CD14-positive monocyte (primary cell): Measurements from ENCODE around the gene IL1RAPL1. TPM values are rescaled to one million over a fixed set of nuclear protein-coding genes. Genes with fewer than 3 reads are reported as not detected.

ENCODE experiments used
- DNase-seq, 3 donors: peaks; one replicate each; pipeline ENCODE4 v3.0.0-alpha.2; 2011 to 2022
- H2AFZ ChIP-seq: 2 replicates; pipeline ENCODE4 v1.6.0; 2012; ENCODE audit warnings: mild to moderate bottlenecking, low read depth, low read length, inconsistent platforms; ENCODE audit not compliant: insufficient read depth, poor library complexity, severe bottlenecking
- H3K27ac ChIP-seq, 2 donors: 1 replicate in 1 of 2; 2 replicates in 1 of 2; pipeline ENCODE4 v1.5.1; 2012 to 2013; ENCODE audit warnings: low read length in 2 of 2, control low read depth in 1 of 2, inconsistent platforms in 1 of 2, low read depth in 1 of 2, mild to moderate bottlenecking in 1 of 2
- H3K27me3 ChIP-seq, 2 donors: one replicate each; pipeline versions ENCODE4 v1.6.0 to v1.6.1; 2011 to 2013; ENCODE audit warnings: low read length in 2 of 2; ENCODE audit not compliant: control insufficient read depth in 2 of 2, insufficient read depth in 2 of 2
- H3K36me3 ChIP-seq, 2 donors: replicated peaks in 1 of 2; 1 replicate in 1 of 2; 2 replicates in 1 of 2; pipeline versions ENCODE4 v1.5.1 to v1.6.1; 2012 to 2013; ENCODE audit warnings: low read length in 2 of 2, control low read depth in 1 of 2, inconsistent platforms in 1 of 2, mild to moderate bottlenecking in 1 of 2; ENCODE audit not compliant: insufficient read depth in 2 of 2, control insufficient read depth in 1 of 2
- H3K4me1 ChIP-seq, 2 donors: 1 replicate in 1 of 2; 2 replicates in 1 of 2; pipeline versions ENCODE4 v1.5.1 to v1.6.1; 2012 to 2013; ENCODE audit warnings: low read length in 2 of 2, control low read depth in 1 of 2, inconsistent platforms in 1 of 2, mild to moderate bottlenecking in 1 of 2, moderate library complexity in 1 of 2; ENCODE audit not compliant: insufficient read depth in 2 of 2, control insufficient read depth in 1 of 2
- H3K4me2 ChIP-seq: replicated peaks from 2 replicates; pipeline ENCODE3; 2012; ENCODE audit warnings: low read length, moderate library complexity, mild to moderate bottlenecking; ENCODE audit not compliant: poor library complexity, severe bottlenecking; ENCODE audit errors: extremely low read depth
- H3K4me3 ChIP-seq, 3 experiments: fragments of 200-600 bp in 1 of 3; sonication (generic) in 1 of 3; replicated peaks in 1 of 3; 1 replicate in 2 of 3; 2 replicates in 1 of 3; pipeline ENCODE4 v1.5.1; 2011 to 2013; ENCODE audit warnings: low read length in 3 of 3, mild to moderate bottlenecking in 3 of 3, control low read depth in 2 of 3, low read depth in 2 of 3, inconsistent platforms in 1 of 3, moderate library complexity in 1 of 3
- H3K79me2 ChIP-seq: 2 replicates; pipeline ENCODE4 v1.6.0; 2012; ENCODE audit warnings: mild to moderate bottlenecking, control low read depth, inconsistent platforms, low read length, moderate library complexity; ENCODE audit not compliant: insufficient read depth
- H3K9ac ChIP-seq: 2 replicates; pipeline ENCODE4 v1.6.0; 2017; ENCODE audit warnings: low read length, mild to moderate bottlenecking; ENCODE audit not compliant: insufficient read depth, poor library complexity, severe bottlenecking
- H3K9me3 ChIP-seq, 2 donors: replicated peaks in 1 of 2; 1 replicate in 1 of 2; 2 replicates in 1 of 2; pipeline versions ENCODE4 v1.5.1 to v1.6.1; 2012 to 2013; ENCODE audit warnings: low read length in 2 of 2, control low read depth in 1 of 2; ENCODE audit not compliant: control insufficient read depth in 1 of 2, insufficient read depth in 1 of 2
- H4K20me1 ChIP-seq: 2 replicates; pipeline ENCODE4 v1.6.0; 2012; ENCODE audit warnings: mild to moderate bottlenecking, low read length, control low read depth, moderate library complexity; ENCODE audit not compliant: insufficient read depth
- H3K27ac Mint-ChIP-seq, 7 donors: one replicate each; pipeline ENCODE4 v1.8.0; 2020; ENCODE audit warnings: mild to moderate bottlenecking in 7 of 7, mixed read lengths in 7 of 7, moderate library complexity in 6 of 7, inconsistent platforms in 2 of 7
- H3K27me3 Mint-ChIP-seq, 3 donors: one replicate each; pipeline ENCODE4 v1.8.0; 2021 to 2022; ENCODE audit warnings: low read depth in 3 of 3, mild to moderate bottlenecking in 3 of 3, mixed read lengths in 3 of 3, moderate library complexity in 3 of 3, inconsistent platforms in 1 of 3
- H3K36me3 Mint-ChIP-seq, 2 donors: one replicate each; pipeline ENCODE4 v1.8.0; 2020; ENCODE audit warnings: mixed read lengths in 2 of 2, inconsistent platforms in 1 of 2, mild to moderate bottlenecking in 1 of 2
- H3K4me1 Mint-ChIP-seq: one replicate; pipeline ENCODE4 v1.8.0; 2020; ENCODE audit warnings: mild to moderate bottlenecking, mixed read lengths
- H3K4me3 Mint-ChIP-seq, 2 donors: one replicate each; pipeline ENCODE4 v1.8.0; 2020; ENCODE audit warnings: mild to moderate bottlenecking in 2 of 2, mixed read lengths in 2 of 2, moderate library complexity in 1 of 2
- H3K9me3 Mint-ChIP-seq, 7 donors: one replicate each; pipeline ENCODE4 v1.8.0; 2020 to 2022; ENCODE audit warnings: mixed read lengths in 7 of 7, mild to moderate bottlenecking in 6 of 7, moderate library complexity in 6 of 7, inconsistent platforms in 2 of 7
- WGBS: methylation state at CpG from one replicate; pipeline ENCODE4 v1.1.5; 2013; ENCODE audit warnings: missing lambda C conversion rate; ENCODE audit not compliant: insufficient coverage; 5-methylcytosine and 5-hydroxymethylcytosine counted together
- intact Hi-C, 2 donors: fragments of 100-400 bp; cut with micrococcal nuclease; formaldehyde crosslinking; loops; one replicate each; pipeline versions ENCODE4 v1.15.0 to v1.15.1; 2023
- polyA plus RNA-seq, 3 donors: library from polyadenylated mRNA; depleted of rRNA in 1 of 3; unstranded in 2 of 3; stranded (reverse) in 1 of 3; fragments of 300-500 nt in 2 of 3; fragments of >200 nt in 1 of 3; fragmentation: Illumina TruSeq in 2 of 3; gene quantifications; 1 replicate in 2 of 3; 2 replicates in 1 of 3; pipeline ENCODE4 v1.2.3, GENCODE V29; 2012 to 2021
- TF ChIP-seq, protein P1 (sequence below): fragments of 200-600 bp; IDR thresholded peaks from one replicate; pipeline ENCODE4 v1.8.0; 2022; ENCODE audit warnings: antibody characterized with exemption, mild to moderate bottlenecking

The IL1RAPL1 gene
- polyA plus RNA-seq, 3 donors, result not detected

DNA sequence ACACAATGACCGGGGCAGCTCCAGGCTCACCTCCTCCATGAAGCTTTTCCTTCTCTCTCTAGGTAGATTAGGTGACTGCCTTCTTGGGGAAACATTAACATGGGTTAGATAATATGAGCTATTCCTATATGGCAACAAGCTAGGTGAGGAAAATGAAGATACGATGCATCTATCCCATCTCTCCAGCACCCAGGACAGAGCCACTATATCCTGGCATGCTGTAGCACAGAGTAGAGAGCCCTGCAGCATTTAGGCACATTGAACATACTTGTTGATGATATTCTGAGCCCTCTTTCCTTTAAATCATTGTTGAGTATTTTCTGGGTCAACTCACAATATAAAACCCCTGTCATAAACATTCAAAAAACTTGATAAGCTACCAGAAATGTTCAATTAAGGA is 1133.9 kb downstream of the IL1RAPL1 start:
- WGBS, result no CpG with 5 or more reads among the region's 2 CpGs
- no peaks in the 10 kb centered on the region for H3K36me3 ChIP-seq

DNA sequence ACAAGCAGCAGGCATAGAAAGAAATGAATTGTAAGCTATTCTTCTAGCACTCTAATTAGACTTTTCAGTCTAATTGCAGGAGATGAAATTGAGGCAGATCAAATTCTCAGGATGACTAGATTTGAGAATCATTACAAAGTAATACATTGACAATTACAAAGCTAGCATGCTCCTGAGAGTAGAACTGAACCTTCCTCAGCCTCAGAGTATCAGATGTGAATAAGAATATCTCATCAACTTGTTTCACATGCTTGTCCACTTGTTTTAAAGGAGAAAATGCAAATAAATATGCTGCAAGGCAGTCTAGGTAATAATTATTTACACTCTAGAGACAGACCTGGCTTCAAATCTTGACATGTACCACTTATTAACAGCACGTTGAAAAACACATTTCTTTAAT is 1137.1 kb downstream of the IL1RAPL1 start:
- no peaks in the 10 kb centered on the region for H3K9me3 ChIP-seq
- H3K4me2 ChIP-seq, result no peak overlapping the region
- intact Hi-C loops, result no loop called here
- Mint-ChIP-seq H3K4me3 (no peak overlapping the region), H3K27ac (no peak overlapping the region), H3K27me3 (peaks cover 0 to 3% (median 2%) of the 10 kb centered on the region in 3 donors), H3K9me3 (peaks cover 0 to 3% (median 0%) of the 10 kb centered on the region in 7 donors), H3K4me1 (no peaks in the 10 kb centered on the region), H3K36me3 (no peaks in the 10 kb centered on the region)
- no peaks in the 10 kb centered on the region for H3K79me2 ChIP-seq
- no peaks in the 10 kb centered on the region for H3K4me1 ChIP-seq
- no peaks in the 10 kb centered on the region for H3K27me3 ChIP-seq
- no peak overlapping the region for H3K9ac ChIP-seq
- no peaks in the 10 kb centered on the region for H3K36me3 ChIP-seq
- H3K4me3 ChIP-seq, result no peak overlapping the region
- H2AFZ ChIP-seq, result no peak overlapping the region
- H4K20me1 ChIP-seq, result no peaks in the 10 kb centered on the region
- H3K27ac ChIP-seq, result no peak overlapping the region
- no peak for DNase-seq
- TF ChIP-seq, protein P1, sequence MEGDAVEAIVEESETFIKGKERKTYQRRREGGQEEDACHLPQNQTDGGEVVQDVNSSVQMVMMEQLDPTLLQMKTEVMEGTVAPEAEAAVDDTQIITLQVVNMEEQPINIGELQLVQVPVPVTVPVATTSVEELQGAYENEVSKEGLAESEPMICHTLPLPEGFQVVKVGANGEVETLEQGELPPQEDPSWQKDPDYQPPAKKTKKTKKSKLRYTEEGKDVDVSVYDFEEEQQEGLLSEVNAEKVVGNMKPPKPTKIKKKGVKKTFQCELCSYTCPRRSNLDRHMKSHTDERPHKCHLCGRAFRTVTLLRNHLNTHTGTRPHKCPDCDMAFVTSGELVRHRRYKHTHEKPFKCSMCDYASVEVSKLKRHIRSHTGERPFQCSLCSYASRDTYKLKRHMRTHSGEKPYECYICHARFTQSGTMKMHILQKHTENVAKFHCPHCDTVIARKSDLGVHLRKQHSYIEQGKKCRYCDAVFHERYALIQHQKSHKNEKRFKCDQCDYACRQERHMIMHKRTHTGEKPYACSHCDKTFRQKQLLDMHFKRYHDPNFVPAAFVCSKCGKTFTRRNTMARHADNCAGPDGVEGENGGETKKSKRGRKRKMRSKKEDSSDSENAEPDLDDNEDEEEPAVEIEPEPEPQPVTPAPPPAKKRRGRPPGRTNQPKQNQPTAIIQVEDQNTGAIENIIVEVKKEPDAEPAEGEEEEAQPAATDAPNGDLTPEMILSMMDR, result no peak
- no CpG with 5 or more reads among the region's 1 CpG for WGBS

More for the DNA sequence above, 1133.9 kb downstream of the IL1RAPL1 start:
- no peak for DNase-seq
- peaks cover 0 to 2% (median 0%) of the 10 kb centered on the region in 3 donors for H3K27me3 Mint-ChIP-seq
- no peaks in the 10 kb centered on the region for H4K20me1 ChIP-seq
- H3K4me2 ChIP-seq, result no peak overlapping the region
- H3K9me3 Mint-ChIP-seq, result peaks cover 0 to 4% (median 0%) of the 10 kb centered on the region in 7 donors
- H3K9me3 ChIP-seq, result no peaks in the 10 kb centered on the region
- H3K4me1 ChIP-seq, result no peaks in the 10 kb centered on the region
- no peaks in the 10 kb centered on the region for H3K4me1 Mint-ChIP-seq
- no peak overlapping the region for H3K9ac ChIP-seq
- no peak overlapping the region for H3K4me3 ChIP-seq
- H2AFZ ChIP-seq, result no peak overlapping the region
- no peaks in the 10 kb centered on the region for H3K27me3 ChIP-seq
- no peak overlapping the region for H3K4me3 Mint-ChIP-seq
- TF ChIP-seq, protein P1, result no peak
- intact Hi-C loops, result no loop called here
- H3K36me3 Mint-ChIP-seq, result no peaks in the 10 kb centered on the region
- no peaks in the 10 kb centered on the region for H3K79me2 ChIP-seq
- H3K27ac Mint-ChIP-seq, result no peak overlapping the region
- no peak overlapping the region for H3K27ac ChIP-seq
